Nephron progenitor cell (in vitro differentiated cells): ENCODE measurements around the gene ZFAND3.
"Not testable (repeated sequence)": the region's sequence is repeated elsewhere in the genome, so short reads cannot be mapped to it uniquely, and the experiment has no call there.

Experiments
- DNase-seq: peaks from one replicate; pipeline ENCODE4 v3.0.0; 2021
- H3K27ac Mint-ChIP-seq: 2 replicates; pipeline ENCODE4 v1.8.0; 2021; ENCODE audit warnings: mild to moderate bottlenecking, moderate library complexity, mixed read lengths
- H3K27me3 Mint-ChIP-seq: 2 replicates; pipeline ENCODE4 v1.8.0; 2021; ENCODE audit warnings: mild to moderate bottlenecking, low read depth, mixed read lengths; ENCODE audit not compliant: poor library complexity
- H3K36me3 Mint-ChIP-seq: 2 replicates; pipeline ENCODE4 v1.8.0; 2021; ENCODE audit warnings: low read depth, mixed read lengths
- H3K4me1 Mint-ChIP-seq: 2 replicates; pipeline ENCODE4 v1.8.0; 2021; ENCODE audit warnings: mixed read lengths
- H3K4me3 Mint-ChIP-seq: 2 replicates; pipeline ENCODE4 v1.8.0; 2021; ENCODE audit warnings: mild to moderate bottlenecking, moderate library complexity, mixed read lengths
- H3K9me3 Mint-ChIP-seq: 2 replicates; pipeline ENCODE4 v1.8.0; 2021; ENCODE audit warnings: mild to moderate bottlenecking, moderate library complexity, mixed read lengths
- CTCF ChIP-seq: fragments of 200-600 bp; sonication (generic); IDR thresholded peaks from 2 replicates; pipeline ENCODE4 v1.5.0; 2021; ENCODE audit warnings: antibody characterized with exemption

ZFAND3 gene

DNA sequence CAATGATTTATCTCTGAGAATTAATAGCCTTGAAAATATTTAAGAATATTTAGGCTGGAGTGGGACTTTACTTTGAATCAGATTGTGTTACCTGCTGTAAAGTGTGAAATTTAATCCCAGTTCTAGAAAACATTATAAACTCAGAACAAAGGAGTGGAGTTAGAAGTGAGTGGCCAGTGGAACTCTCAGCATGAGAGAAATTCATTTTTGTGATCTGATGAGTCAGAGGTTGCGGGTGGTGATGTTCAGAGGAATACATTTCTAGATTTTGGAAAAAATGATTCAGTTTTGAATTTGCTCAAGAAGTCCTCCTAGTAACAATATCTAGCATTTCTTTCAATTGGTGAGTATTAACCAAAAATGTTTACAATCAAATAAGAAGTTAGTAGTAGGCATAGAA is 167.5 kb downstream of the ZFAND3 start:
- Mint-ChIP-seq H3K27ac (no peak overlapping the region), H3K4me3 (no peak overlapping the region), H3K4me1 (peaks cover 34% of the 10 kb centered on the region), H3K27me3 (peaks cover 3% of the 10 kb centered on the region), H3K9me3 (no peaks in the 10 kb centered on the region), H3K36me3 (no peaks in the 10 kb centered on the region)
- TF ChIP-seq CTCF, result no peak
- no peak for DNase-seq

GRCh38 chr6:37987559-37987958 is 168.0 kb downstream of the ZFAND3 start:
- Mint-ChIP-seq H3K4me1 (peaks cover 39% of the 10 kb centered on the region), H3K27ac (no peak overlapping the region), H3K27me3 (peaks cover 3% of the 10 kb centered on the region), H3K36me3 (no peaks in the 10 kb centered on the region), H3K9me3 (no peaks in the 10 kb centered on the region), H3K4me3 (no peak overlapping the region)
- DNase-seq, result no peak
- no peak for TF ChIP-seq CTCF

DNA sequence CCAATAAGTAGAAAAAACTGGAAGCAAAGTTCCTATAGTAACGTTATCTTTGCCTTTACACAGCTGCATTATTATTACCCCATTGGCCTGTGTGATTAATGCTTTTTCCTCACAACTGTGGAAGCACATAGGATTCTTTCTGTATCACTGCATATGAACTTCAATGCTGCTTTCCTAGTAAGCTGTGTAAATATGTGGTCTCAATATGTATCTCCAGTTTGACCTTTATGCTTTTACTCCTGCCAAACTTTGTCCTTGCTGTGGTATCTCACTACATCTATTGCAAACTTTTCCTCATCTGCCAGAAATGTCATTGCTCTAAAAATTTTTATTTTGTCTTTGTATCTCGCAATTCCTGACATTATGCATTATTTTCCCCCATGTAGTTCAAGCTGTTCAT is 168.6 kb downstream of the ZFAND3 start:
- Mint-ChIP-seq H3K27ac (no peak overlapping the region), H3K4me3 (no peak overlapping the region), H3K27me3 (peaks cover 3% of the 10 kb centered on the region), H3K4me1 (peaks cover 42% of the 10 kb centered on the region), H3K36me3 (no peaks in the 10 kb centered on the region), H3K9me3 (no peaks in the 10 kb centered on the region)
- no peak for DNase-seq
- no peak for TF ChIP-seq CTCF

- no peak for DNase-seq
- Mint-ChIP-seq H3K27me3 (peaks cover 3% of the 10 kb centered on the region), H3K4me3 (no peak overlapping the region), H3K36me3 (no peaks in the 10 kb centered on the region), H3K27ac (peak overlapping the region; percentile 58), H3K4me1 (peaks cover 46% of the 10 kb centered on the region), H3K9me3 (no peaks in the 10 kb centered on the region)
- no peak for TF ChIP-seq CTCF
Measured at GRCh38 chr6:37988696-37989095, 169.2 kb downstream of the ZFAND3 start.

GRCh38 chr6:37990762-37991525 is 171.4 kb downstream of the ZFAND3 start:
- no peaks in the 10 kb centered on the region for H3K27me3 Mint-ChIP-seq
- DNase-seq, result no peak
- no peak for TF ChIP-seq CTCF
- H3K9me3 Mint-ChIP-seq, result no peaks in the 10 kb centered on the region
- no peak overlapping the region for H3K4me3 Mint-ChIP-seq
- H3K4me1 Mint-ChIP-seq, result peaks cover 51% of the 10 kb centered on the region
- peak overlapping the region; percentile 27 for H3K27ac Mint-ChIP-seq
- no peaks in the 10 kb centered on the region for H3K36me3 Mint-ChIP-seq

GRCh38 chr6:37992749-37993148 is 173.2 kb downstream of the ZFAND3 start:
- Mint-ChIP-seq H3K27me3 (no peaks in the 10 kb centered on the region), H3K4me1 (peaks cover 42% of the 10 kb centered on the region), H3K36me3 (peaks cover 3% of the 10 kb centered on the region), H3K27ac (no peak overlapping the region), H3K4me3 (no peak overlapping the region), H3K9me3 (no peaks in the 10 kb centered on the region)
- no peak for TF ChIP-seq CTCF
- DNase-seq, result no peak

DNA sequence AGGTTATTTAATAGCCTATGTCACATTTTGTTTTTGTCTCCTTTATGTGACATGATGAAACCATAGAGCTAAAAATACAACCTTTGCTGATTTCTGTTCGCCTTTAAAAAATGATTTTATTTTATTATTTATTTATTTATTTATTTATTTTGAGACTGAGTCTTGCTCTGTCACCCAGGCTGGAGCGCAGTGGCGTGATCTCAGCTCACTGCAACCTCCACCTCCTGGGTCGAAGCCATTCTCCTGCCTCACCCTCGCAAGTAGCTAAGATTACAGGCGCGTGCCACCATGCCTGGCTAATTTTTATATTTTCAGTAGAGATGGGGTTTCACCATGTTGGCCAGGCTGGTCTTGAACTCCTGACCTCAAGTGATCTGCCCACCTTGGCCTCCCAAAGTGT is 173.7 kb downstream of the ZFAND3 start:
- H3K4me1 Mint-ChIP-seq, result peaks cover 41% of the 10 kb centered on the region
- H3K27ac Mint-ChIP-seq, H3K36me3 Mint-ChIP-seq, H3K27me3 Mint-ChIP-seq, DNase-seq, H3K9me3 Mint-ChIP-seq, H3K4me3 Mint-ChIP-seq: not testable (repeated sequence)
